ENCODE results near the gene TTC9C. TPM values are rescaled to one million over a fixed set of nuclear protein-coding genes. Genes with fewer than 3 reads are reported as not detected.

Gene TTC9C
- total and polyA plus RNA-seq, 2 of the 13 experiments (the other 11 are each of a cell fraction or from before 2014, with no cell fraction given), result 28.0 to 36.4 TPM

GRCh38 chr11:62726156-62726914 lies 2.0 kb upstream of the TTC9C start (continued):
- no peak for TF ChIP-seq KIAA2018 (CRISPR knock-in tag; IDR thresholded peaks at IDR 0.05; ENCODE audit: borderline replicate concordance)
- TF ChIP-seq TGIF2 (CRISPR knock-in tag; IDR thresholded peaks at IDR 0.05), result peak; percentile 17; the same call in 1 of the 2 replicates
- TF ChIP-seq ZBTB38 (CRISPR knock-in tag; IDR thresholded peaks at IDR 0.05), result no peak
- TF ChIP-seq HNRNPH1 (optimal IDR thresholded peaks at IDR 0.05; ENCODE audit: low read depth, low read length), result no peak
- TF ChIP-seq HNF4A (CRISPR knock-in tag; IDR thresholded peaks at IDR 0.05), result no peak
- no peak for TF ChIP-seq REPIN1 (CRISPR knock-in tag; IDR thresholded peaks at IDR 0.05; ENCODE audit: borderline replicate concordance, low read depth)
- no peak for TF ChIP-seq ZKSCAN1 (IDR thresholded peaks at IDR 0.05; ENCODE audit: low read length)
- TF ChIP-seq HMGXB3 (CRISPR knock-in tag; IDR thresholded peaks at IDR 0.05; ENCODE audit: borderline replicate concordance), result peak; percentile 25; the same call in 1 of the 2 replicates
- TF ChIP-seq ZNF629 (CRISPR knock-in tag; conservative IDR thresholded peaks at IDR 0.05), result 0 out of 2 replicates have a peak, but pooled peaks have one; percentile 5
- peak; percentile 2; the same call in 1 of the 2 replicates for TF ChIP-seq SIN3A (IDR thresholded peaks at IDR 0.05; ENCODE audit: borderline replicate concordance, low read depth, low read length)
- TF ChIP-seq TAF1 (CRISPR knock-in tag; IDR thresholded peaks at IDR 0.05), result no peak
- peak; percentile 50; the same call in 1 of the 2 replicates for TF ChIP-seq HOXD1 (CRISPR knock-in tag; IDR thresholded peaks at IDR 0.05)
- no peak for TF ChIP-seq UBTF (CRISPR knock-in tag; IDR thresholded peaks at IDR 0.05)
